Measurements from ENCODE around the gene PSMG4.

GRCh38 chr6:3226481-3227362 is 32.0 kb upstream of the PSMG4 start:
- TF ChIP-seq, protein P1, sequence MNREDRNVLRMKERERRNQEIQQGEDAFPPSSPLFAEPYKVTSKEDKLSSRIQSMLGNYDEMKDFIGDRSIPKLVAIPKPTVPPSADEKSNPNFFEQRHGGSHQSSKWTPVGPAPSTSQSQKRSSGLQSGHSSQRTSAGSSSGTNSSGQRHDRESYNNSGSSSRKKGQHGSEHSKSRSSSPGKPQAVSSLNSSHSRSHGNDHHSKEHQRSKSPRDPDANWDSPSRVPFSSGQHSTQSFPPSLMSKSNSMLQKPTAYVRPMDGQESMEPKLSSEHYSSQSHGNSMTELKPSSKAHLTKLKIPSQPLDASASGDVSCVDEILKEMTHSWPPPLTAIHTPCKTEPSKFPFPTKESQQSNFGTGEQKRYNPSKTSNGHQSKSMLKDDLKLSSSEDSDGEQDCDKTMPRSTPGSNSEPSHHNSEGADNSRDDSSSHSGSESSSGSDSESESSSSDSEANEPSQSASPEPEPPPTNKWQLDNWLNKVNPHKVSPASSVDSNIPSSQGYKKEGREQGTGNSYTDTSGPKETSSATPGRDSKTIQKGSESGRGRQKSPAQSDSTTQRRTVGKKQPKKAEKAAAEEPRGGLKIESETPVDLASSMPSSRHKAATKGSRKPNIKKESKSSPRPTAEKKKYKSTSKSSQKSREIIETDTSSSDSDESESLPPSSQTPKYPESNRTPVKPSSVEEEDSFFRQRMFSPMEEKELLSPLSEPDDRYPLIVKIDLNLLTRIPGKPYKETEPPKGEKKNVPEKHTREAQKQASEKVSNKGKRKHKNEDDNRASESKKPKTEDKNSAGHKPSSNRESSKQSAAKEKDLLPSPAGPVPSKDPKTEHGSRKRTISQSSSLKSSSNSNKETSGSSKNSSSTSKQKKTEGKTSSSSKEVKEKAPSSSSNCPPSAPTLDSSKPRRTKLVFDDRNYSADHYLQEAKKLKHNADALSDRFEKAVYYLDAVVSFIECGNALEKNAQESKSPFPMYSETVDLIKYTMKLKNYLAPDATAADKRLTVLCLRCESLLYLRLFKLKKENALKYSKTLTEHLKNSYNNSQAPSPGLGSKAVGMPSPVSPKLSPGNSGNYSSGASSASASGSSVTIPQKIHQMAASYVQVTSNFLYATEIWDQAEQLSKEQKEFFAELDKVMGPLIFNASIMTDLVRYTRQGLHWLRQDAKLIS (CRISPR knock-in tag; IDR thresholded peaks at IDR 0.05) = no peak
- TF ChIP-seq EGR1 (conservative IDR thresholded peaks at IDR 0.05) = no peak; the same call in 1 of the 2 replicates
